ENCODE results near the gene NAP1L4. TPM values are rescaled to one million over a fixed set of nuclear protein-coding genes. Genes with fewer than 3 reads are reported as not detected.

NAP1L4 gene
- total RNA-seq, 1 donor: 72.0 TPM

DNA sequence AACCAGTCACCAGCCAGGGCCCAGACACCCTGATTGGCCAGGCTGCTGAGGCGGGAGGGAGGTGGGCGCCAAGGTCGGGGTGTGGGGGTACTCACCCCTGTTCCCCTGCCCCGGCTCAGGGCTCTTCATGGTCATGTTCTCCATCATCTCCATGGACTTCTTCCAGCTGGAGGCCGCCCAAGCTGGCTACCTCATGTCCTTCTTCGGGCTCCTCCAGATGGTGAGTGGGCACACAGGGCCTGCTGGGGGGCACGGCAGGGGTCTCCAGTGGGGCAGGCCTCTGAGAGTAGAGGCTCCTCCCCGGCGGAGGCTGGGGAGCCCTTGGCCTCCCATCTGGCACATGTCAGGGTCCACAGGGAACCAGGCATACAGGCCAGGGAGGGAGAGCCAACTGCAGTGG is 72.9 kb downstream of the NAP1L4 start:
- no peak for DNase-seq (ENCODE audit: insufficient read length, low spot score, missing footprints)
- Histone ChIP-seq H3K79me2 (ENCODE audit: insufficient read depth, low read length) (no peaks in the 10 kb centered on the region), H2AFZ (ENCODE audit: low read length) (no peak overlapping the region), H3K27me3 (ENCODE audit: insufficient read depth, low read length) (no peaks in the 10 kb centered on the region), H3K9me3 (ENCODE audit: low read depth, low read length) (no peaks in the 10 kb centered on the region), H4K20me1 (ENCODE audit: insufficient read depth, low read length) (no peaks in the 10 kb centered on the region), H3K27ac (ENCODE audit: low read depth, low read length) (no peak overlapping the region), H3K4me3 (ENCODE audit: insufficient read depth, low read length) (no peak overlapping the region), H3K4me2 (ENCODE audit: insufficient read depth, low read length) (no peak overlapping the region), H3K36me3 (ENCODE audit: insufficient read depth, low read length) (no peaks in the 10 kb centered on the region), H3K4me1 (ENCODE audit: insufficient read depth, low read length) (no peaks in the 10 kb centered on the region)
- TF ChIP-seq, protein P1, sequence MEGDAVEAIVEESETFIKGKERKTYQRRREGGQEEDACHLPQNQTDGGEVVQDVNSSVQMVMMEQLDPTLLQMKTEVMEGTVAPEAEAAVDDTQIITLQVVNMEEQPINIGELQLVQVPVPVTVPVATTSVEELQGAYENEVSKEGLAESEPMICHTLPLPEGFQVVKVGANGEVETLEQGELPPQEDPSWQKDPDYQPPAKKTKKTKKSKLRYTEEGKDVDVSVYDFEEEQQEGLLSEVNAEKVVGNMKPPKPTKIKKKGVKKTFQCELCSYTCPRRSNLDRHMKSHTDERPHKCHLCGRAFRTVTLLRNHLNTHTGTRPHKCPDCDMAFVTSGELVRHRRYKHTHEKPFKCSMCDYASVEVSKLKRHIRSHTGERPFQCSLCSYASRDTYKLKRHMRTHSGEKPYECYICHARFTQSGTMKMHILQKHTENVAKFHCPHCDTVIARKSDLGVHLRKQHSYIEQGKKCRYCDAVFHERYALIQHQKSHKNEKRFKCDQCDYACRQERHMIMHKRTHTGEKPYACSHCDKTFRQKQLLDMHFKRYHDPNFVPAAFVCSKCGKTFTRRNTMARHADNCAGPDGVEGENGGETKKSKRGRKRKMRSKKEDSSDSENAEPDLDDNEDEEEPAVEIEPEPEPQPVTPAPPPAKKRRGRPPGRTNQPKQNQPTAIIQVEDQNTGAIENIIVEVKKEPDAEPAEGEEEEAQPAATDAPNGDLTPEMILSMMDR (IDR thresholded peaks at IDR 0.05; ENCODE audit: extremely low read depth, low read depth, low read length): no peak

DNA sequence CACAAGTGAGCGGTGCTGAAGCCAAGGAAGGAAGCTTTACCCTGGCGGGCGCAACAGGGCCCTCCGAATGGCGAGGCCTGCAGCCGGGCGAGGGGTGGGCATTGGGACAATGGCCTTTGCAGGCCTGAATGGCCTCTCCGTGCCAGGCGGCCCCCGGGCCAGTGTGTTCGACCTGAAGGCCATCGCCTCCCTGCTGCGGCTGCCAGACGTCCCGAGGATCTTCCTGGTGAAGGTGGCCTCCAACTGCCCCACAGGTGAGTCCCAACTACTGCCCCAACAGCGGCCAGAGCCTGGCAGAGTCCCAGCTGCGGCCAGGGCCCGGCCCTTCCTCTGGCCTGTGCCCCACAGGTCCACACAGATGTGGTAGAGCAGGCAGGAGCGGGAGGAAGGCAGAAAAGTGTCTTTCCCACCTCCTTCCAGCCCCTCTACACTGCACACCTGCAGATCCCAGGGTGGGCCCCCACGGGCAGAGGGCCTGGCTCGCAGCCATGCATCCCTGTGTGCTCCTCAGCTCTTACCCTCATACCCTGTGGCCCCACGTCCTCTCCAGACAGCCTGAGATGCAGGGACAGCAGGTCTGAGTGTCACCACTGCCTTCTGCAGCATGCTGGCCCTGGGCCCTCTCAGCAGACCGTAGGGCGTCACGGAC is 74.2 kb downstream of the NAP1L4 start:
- no peak overlapping the region for H3K4me2 ChIP-seq (ENCODE audit: insufficient read depth, low read length)
- DNase-seq (ENCODE audit: insufficient read length, low spot score, missing footprints): no peak
- peaks cover 5% of the 10 kb centered on the region for H4K20me1 ChIP-seq (ENCODE audit: insufficient read depth, low read length)
- H3K4me1 ChIP-seq (ENCODE audit: insufficient read depth, low read length): peaks cover 7% of the 10 kb centered on the region
- TF ChIP-seq, protein P1 (IDR thresholded peaks at IDR 0.05; ENCODE audit: extremely low read depth, low read depth, low read length): no peak
- no peak overlapping the region for H2AFZ ChIP-seq (ENCODE audit: low read length)
- no peaks in the 10 kb centered on the region for H3K79me2 ChIP-seq (ENCODE audit: insufficient read depth, low read length)
- H3K4me3 ChIP-seq (ENCODE audit: insufficient read depth, low read length): no peak overlapping the region
- H3K36me3 ChIP-seq (ENCODE audit: insufficient read depth, low read length): no peaks in the 10 kb centered on the region
- H3K9me3 ChIP-seq (ENCODE audit: low read depth, low read length): no peaks in the 10 kb centered on the region
- H3K27me3 ChIP-seq (ENCODE audit: insufficient read depth, low read length): no peaks in the 10 kb centered on the region
- H3K27ac ChIP-seq (ENCODE audit: low read depth, low read length): no peak overlapping the region

DNA sequence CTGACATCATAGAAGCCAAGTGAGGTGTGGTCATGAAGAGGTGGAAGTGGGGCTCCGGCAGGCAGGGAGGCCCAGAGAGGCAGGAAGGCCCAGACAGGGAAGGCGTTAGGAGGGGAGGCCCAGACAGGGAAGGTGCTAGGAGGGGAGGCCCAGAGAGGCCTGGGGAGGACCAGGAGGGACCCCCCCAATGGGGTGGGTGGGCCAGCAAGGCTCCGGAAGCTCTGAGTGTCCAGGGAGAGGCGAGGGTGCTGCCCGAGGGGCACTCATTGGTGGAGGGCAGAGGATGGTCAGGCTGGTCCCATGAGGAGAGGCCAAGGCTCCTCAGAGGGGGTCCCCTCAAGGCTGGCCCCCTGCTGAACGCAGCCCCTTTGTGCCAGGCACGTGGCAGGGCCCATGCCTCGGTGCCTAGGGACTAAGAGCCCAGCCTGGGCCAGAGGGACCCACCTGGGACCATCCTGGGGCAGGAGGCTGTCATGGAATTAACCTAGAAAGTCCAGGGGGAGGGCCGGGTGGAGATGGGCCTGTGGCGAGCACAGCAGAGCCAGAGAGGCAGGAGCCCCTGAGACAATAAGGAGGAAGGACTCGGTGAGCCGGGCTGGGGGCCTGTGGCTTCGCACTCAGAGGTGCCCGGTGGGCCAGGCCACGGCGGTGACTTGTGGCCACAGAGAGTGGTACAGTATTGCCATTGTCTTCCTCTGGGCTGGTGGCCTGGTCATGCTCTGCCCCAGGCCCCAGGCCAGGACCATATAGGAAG is 75.1 kb downstream of the NAP1L4 start:
- TF ChIP-seq, protein P1 (IDR thresholded peaks at IDR 0.05; ENCODE audit: extremely low read depth, low read depth, low read length): no peak
- no peak overlapping the region for H3K4me2 ChIP-seq (ENCODE audit: insufficient read depth, low read length)
- DNase-seq (ENCODE audit: insufficient read length, low spot score, missing footprints): no peak
- no peak overlapping the region for H3K27ac ChIP-seq (ENCODE audit: low read depth, low read length)
- H3K4me1 ChIP-seq (ENCODE audit: insufficient read depth, low read length): peaks cover 16% of the 10 kb centered on the region
- no peaks in the 10 kb centered on the region for H3K79me2 ChIP-seq (ENCODE audit: insufficient read depth, low read length)
- H3K9me3 ChIP-seq (ENCODE audit: low read depth, low read length): no peaks in the 10 kb centered on the region
- H3K36me3 ChIP-seq (ENCODE audit: insufficient read depth, low read length): no peaks in the 10 kb centered on the region
- peaks cover 5% of the 10 kb centered on the region for H4K20me1 ChIP-seq (ENCODE audit: insufficient read depth, low read length)
- H2AFZ ChIP-seq (ENCODE audit: low read length): no peak overlapping the region
- no peaks in the 10 kb centered on the region for H3K27me3 ChIP-seq (ENCODE audit: insufficient read depth, low read length)
- no peak overlapping the region for H3K4me3 ChIP-seq (ENCODE audit: insufficient read depth, low read length)

DNA sequence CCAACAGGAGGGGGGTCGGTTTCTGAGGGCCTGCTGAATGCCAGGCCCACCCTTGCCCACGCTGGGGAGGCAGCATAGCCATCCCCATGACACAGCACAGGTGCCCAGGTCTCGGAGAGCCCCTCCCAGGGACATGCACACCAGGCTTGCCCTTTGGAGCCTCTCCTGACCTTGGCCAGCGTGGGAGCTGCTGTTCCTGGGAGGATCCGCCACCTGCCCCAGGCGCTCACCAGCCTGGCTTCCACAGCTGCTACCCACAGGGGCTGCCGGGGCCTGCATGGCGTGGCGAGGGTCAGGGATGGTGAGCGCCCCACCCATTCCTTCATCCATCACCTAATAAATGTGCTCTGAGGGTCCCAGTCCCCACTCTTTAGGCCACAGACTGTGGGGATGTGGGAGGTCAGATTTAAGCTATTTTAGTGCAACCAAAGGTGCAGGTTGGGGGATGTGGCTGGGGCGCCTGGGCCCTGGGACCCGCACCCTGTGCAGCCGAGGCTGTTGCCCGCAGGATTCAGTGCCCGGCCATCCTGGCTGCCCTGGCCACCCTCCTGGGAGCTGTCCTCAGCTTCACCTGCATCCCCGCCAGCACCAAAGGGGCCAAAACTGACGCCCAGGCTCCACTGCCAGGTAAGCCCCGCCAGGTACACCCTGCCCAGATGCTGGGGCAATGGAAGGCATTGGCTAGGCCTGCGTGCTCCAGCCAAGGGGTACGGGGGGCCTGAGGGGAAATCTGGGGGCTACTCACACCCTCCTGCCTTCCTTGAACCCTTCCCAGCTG is 75.8 kb downstream of the NAP1L4 start:
- Histone ChIP-seq H4K20me1 (ENCODE audit: insufficient read depth, low read length) (peaks cover 5% of the 10 kb centered on the region), H3K4me3 (ENCODE audit: insufficient read depth, low read length) (no peak overlapping the region), H3K27me3 (ENCODE audit: insufficient read depth, low read length) (no peaks in the 10 kb centered on the region), H3K36me3 (ENCODE audit: insufficient read depth, low read length) (no peaks in the 10 kb centered on the region), H3K4me2 (ENCODE audit: insufficient read depth, low read length) (no peak overlapping the region), H3K9me3 (ENCODE audit: low read depth, low read length) (no peaks in the 10 kb centered on the region), H3K27ac (ENCODE audit: low read depth, low read length) (no peak overlapping the region), H3K4me1 (ENCODE audit: insufficient read depth, low read length) (peaks cover 17% of the 10 kb centered on the region), H2AFZ (ENCODE audit: low read length) (no peak overlapping the region), H3K79me2 (ENCODE audit: insufficient read depth, low read length) (no peaks in the 10 kb centered on the region)
- DNase-seq (ENCODE audit: insufficient read length, low spot score, missing footprints): no peak
- TF ChIP-seq, protein P1 (IDR thresholded peaks at IDR 0.05; ENCODE audit: extremely low read depth, low read depth, low read length): no peak

Data from osteoblast (primary cell).